K562 (cell line): Measurements from ENCODE around the gene C1QTNF9B. TPM values are rescaled to one million over a fixed set of nuclear protein-coding genes. Genes with fewer than 3 reads are reported as not detected.

Source experiments
- HMGN3 ChIP-seq: IDR thresholded peaks from 2 replicates; pipeline ENCODE4 v1.6.1; 2011; ENCODE audit warnings: borderline replicate concordance, low read depth, mild to moderate bottlenecking, mixed read lengths, low read length; ENCODE audit not compliant: insufficient read length; ENCODE audit errors: extremely low read depth
- SRF ChIP-seq, 2 experiments: fragments of 250-450, 450-650 bp in 1 of 2; sonication (Bioruptor Pico) in 1 of 2; sonication (generic) in 1 of 2; formaldehyde crosslinking; IDR thresholded peaks; 2 replicates each; pipeline versions ENCODE4 v1.5.0 to v1.5.1; 2020 to 2022; ENCODE audit warnings: mild to moderate bottlenecking in 1 of 2, missing genetic modification reagents in 1 of 2
- polyA plus RNA-seq, 8 experiments: library from polyadenylated mRNA; depleted of rRNA in 4 of 8; stranded (reverse) in 5 of 8; unstranded in 3 of 8; fragments of >200 nt; fragmentation: Nextera tagmentation in 2 of 8; fragmentation: Illumina TruSeq in 1 of 8; extraction: Ambion mirVana in 2 of 8; extraction: Trizol in 1 of 8; gene quantifications; 2 replicates each; pipeline versions ENCODE4 v1.2.1 to v1.2.3, GENCODE V29; 2011 to 2014; ENCODE audit warnings: inconsistent platforms in 1 of 8, missing spikeins in 1 of 8
- total RNA-seq, 7 experiments: library from RNA; depleted of rRNA in 6 of 7; stranded (reverse); fragments of >200 nt in 6 of 7; fragmentation: Illumina TruSeq in 2 of 7; extraction: Trizol in 2 of 7; gene quantifications; 2 replicates each; pipeline versions ENCODE4 v1.2.1 to v1.2.3, GENCODE V29; 2011 to 2021; ENCODE audit warnings: low replicate concordance in 1 of 7
- TF ChIP-seq, protein P1 (sequence below), 2 experiments: fragments of 450-650 bp; IDR thresholded peaks; 2 replicates each; pipeline ENCODE4 v1.6.1; 2016; ENCODE audit warnings: mild to moderate bottlenecking in 2 of 2, borderline replicate concordance in 1 of 2, low read depth in 1 of 2, moderate library complexity in 1 of 2
- TF ChIP-seq, protein P2 (sequence below): sonication (generic); formaldehyde crosslinking; IDR thresholded peaks from 2 replicates; pipeline ENCODE4 v1.8.1; 2023; ENCODE audit warnings: mild to moderate bottlenecking, missing genetic modification reagents

The C1QTNF9B gene
- total and polyA plus RNA-seq, 9 of the 15 experiments (the other 6 are each of a cell fraction or from before 2014, with no cell fraction given), result 0.14 to 0.94 (median 0.35) TPM; not detected in 3

DNA sequence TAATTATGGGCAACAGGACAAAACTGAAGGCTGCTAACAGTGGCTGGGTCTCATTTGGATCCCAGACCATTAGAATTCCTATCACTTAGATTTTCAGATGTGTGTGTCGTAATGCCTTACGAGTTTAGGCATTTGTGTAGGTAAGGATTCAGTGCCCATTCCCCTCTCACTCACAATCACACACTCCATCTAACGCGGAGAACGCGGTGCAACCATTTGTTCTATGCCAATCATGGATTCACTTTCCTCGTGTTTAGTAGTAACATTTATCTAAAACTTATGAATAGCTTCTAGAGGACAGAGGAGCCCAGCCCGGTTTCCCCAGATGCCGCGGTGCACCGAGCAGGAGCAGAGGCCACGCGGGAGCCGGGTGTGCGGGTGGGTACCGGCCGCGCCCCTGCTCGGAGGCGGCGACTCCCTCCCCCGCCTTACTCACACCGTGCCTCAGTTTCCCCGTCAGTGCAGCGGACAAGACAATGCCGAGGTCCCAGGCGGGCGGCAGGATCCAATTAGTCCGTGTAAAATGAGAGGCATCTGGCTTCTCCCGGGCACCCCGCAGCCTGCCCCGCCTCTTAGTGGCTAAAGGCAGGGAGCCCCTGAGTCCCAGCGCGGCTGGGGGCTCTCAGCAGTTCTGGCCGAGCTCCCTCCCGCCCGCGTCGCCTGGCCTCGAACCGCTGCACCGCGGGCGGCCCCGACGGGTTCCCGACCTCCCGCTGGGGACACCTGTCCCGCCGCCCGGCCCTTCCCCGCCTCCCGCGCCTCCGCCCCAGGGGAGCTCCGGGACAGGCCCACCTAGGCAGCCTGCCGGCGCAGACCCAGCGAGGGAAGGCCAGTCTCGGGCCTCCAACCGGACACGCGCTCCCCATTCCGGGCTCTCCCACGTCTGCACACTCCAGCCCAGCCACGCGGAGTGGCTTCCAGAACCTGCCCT lies 5.9 kb upstream of the C1QTNF9B start (continued):
- TF ChIP-seq, protein P1, sequence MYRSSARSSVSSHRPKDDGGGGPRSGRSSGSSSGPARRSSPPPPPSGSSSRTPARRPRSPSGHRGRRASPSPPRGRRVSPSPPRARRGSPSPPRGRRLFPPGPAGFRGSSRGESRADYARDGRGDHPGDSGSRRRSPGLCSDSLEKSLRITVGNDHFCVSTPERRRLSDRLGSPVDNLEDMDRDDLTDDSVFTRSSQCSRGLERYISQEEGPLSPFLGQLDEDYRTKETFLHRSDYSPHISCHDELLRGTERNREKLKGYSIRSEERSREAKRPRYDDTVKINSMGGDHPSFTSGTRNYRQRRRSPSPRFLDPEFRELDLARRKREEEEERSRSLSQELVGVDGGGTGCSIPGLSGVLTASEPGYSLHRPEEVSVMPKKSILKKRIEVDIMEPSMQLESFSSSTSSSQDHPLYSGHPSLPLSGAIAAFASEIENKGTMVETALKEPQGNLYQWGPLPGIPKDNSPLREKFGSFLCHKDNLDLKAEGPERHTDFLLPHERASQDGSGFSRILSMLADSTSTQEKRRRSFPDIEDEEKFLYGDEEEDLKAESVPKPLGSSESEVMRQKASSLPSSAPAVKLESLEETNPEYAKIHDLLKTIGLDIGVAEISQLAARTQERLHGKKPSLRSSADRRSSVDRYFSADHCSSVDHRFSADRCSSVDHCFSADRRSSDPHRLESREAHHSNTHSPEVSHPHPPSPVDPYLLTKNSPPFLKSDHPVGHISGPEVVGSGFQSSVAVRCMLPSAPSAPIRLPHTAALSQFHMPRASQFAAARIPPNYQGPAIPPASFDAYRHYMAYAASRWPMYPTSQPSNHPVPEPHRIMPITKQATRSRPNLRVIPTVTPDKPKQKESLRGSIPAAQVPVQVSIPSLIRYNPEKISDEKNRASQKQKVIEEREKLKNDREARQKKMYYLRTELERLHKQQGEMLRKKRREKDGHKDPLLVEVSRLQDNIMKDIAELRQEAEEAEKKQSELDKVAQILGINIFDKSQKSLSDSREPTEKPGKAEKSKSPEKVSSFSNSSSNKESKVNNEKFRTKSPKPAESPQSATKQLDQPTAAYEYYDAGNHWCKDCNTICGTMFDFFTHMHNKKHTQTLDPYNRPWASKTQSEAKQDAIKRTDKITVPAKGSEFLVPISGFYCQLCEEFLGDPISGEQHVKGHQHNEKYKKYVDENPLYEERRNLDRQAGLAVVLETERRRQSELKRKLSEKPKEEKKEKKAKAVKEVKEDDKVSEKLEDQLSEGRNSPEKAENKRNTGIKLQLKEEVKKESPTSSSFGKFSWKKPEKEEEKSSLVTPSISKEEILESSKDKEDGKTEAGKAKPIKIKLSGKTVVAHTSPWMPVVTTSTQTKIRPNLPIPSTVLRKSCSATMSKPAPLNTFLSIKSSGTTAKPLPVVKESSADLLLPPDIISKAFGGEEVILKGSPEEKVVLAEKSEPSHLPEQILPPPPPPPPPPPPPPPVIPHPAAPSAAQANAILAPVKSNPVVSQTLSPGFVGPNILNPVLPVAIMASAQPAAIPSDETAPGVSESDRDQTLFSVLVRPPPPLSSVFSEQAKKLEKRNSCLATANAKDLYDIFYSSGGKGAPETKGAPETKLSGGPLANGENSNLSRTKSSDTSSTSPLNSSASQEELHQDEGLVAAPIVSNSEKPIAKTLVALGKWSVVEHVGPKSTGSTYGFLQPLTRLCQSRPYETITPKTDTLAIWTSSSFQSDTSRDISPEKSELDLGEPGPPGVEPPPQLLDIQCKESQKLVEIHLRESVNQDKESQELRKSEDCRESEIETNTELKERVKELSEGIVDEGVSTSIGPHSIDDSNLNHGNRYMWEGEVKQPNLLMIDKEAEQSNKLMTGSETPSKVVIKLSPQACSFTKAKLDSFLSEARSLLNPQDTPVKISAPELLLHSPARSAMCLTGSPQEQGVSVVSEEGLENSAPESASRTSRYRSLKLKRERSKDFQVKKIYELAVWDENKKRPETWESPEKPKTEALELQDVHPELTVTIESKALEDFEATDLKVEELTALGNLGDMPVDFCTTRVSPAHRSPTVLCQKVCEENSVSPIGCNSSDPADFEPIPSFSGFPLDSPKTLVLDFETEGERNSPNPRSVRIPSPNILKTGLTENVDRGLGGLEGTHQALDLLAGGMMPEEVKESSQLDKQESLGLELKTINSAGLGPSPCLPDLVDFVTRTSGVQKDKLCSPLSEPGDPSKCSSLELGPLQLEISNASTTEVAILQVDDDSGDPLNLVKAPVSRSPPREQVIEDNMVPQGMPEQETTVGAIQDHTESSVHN (IDR thresholded peaks at IDR 0.05; ENCODE audit: borderline replicate concordance in 1 of 2, low read depth in 1 of 2), result no peak
- TF ChIP-seq HMGN3 (no peak), SRF (CRISPR knock-in tag; IDR thresholded peaks at IDR 0.05) (no peak)
- TF ChIP-seq, protein P2, sequence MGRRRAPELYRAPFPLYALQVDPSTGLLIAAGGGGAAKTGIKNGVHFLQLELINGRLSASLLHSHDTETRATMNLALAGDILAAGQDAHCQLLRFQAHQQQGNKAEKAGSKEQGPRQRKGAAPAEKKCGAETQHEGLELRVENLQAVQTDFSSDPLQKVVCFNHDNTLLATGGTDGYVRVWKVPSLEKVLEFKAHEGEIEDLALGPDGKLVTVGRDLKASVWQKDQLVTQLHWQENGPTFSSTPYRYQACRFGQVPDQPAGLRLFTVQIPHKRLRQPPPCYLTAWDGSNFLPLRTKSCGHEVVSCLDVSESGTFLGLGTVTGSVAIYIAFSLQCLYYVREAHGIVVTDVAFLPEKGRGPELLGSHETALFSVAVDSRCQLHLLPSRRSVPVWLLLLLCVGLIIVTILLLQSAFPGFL (CRISPR knock-in tag), result no peak
